HUES64 (cell line): Measurements from ENCODE around the gene KIAA0930.

Experiments
- H3K27ac ChIP-seq: 2 replicates; pipeline ENCODE4 v1.7.0; 2013; ENCODE audit warnings: low read depth, low read length, inconsistent platforms
- H3K27me3 ChIP-seq: 2 replicates; pipeline ENCODE4 v1.6.1; 2013; ENCODE audit warnings: mild to moderate bottlenecking, low read length; ENCODE audit not compliant: insufficient read depth
- H3K36me3 ChIP-seq: 2 replicates; pipeline ENCODE4 v1.6.1; 2013; ENCODE audit warnings: mild to moderate bottlenecking, low read length; ENCODE audit not compliant: insufficient read depth
- H3K4me1 ChIP-seq: 2 replicates; pipeline ENCODE4 v1.6.1; 2013; ENCODE audit warnings: mild to moderate bottlenecking, low read length, moderate library complexity; ENCODE audit not compliant: insufficient read depth
- H3K4me3 ChIP-seq: 2 replicates; pipeline ENCODE4 v1.5.1; 2013; ENCODE audit warnings: mild to moderate bottlenecking, low read length, moderate library complexity
- H3K9ac ChIP-seq: 2 replicates; pipeline ENCODE4 v1.6.1; 2013; ENCODE audit warnings: mild to moderate bottlenecking, low read depth, low read length
- H3K9me3 ChIP-seq: 2 replicates; pipeline ENCODE4 v1.6.1; 2013; ENCODE audit warnings: low read depth, low read length; ENCODE audit not compliant: insufficient read depth
- WGBS: fragments of 150-250, 120-280 bp; methylation state at CpG from one replicate; pipeline ENCODE4 v1.1.7; 2013; ENCODE audit warnings: missing lambda C conversion rate; 5-methylcytosine and 5-hydroxymethylcytosine counted together

KIAA0930 gene

DNA sequence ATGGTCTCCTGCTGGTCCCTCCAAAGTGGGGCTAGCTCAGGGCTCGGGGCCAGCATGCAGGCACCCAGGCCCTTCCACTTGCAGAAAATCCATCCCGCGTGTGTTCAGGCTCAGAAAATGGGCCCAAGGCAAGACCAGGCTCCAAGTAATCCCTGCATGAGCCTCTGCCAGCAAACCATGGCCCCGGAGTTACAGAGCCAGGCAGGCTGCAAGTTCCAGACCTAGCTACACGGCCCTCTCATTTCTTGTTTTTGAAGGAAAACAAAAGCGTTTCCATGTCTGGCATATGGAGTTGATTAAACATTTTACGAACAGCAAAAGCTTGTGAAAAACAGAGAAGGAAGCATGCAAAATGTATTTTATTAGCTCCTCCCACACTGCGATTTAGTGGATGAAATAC lies 29.7 kb downstream of the KIAA0930 start:
- Histone ChIP-seq H3K9ac (no peak overlapping the region), H3K36me3 (no peaks in the 10 kb centered on the region), H3K4me1 (peaks cover 10% of the 10 kb centered on the region; the same call in 1 of the 2 replicates), H3K27me3 (no peaks in the 10 kb centered on the region), H3K9me3 (no peaks in the 10 kb centered on the region), H3K4me3 (no peak overlapping the region), H3K27ac (no peak overlapping the region)
- WGBS, result 95% methylated on average over 8 of the region's 8 CpGs

DNA sequence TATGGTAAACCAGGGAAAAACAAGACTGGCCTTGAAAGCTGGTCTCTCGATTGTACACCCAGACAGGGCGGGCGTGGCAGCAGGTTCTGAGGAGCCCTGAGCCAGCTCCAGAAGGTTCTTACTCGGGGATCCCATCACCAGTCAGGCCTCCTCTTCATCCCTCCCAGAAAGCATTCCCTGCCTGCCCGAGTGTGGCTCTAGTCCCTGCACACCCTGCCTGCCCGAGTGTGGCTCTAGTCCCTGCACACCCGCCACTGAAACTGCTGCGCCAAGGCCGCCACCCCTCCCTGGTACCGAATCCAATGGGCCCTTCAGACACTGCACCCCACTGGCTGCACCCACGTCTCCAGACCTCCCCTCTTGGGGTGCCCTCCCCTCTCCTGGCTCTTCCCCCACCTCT lies 30.1 kb downstream of the KIAA0930 start:
- H3K36me3 ChIP-seq, result no peaks in the 10 kb centered on the region
- no peak overlapping the region for H3K4me3 ChIP-seq
- WGBS, result 91% methylated on average over 11 of the region's 11 CpGs

DNA sequence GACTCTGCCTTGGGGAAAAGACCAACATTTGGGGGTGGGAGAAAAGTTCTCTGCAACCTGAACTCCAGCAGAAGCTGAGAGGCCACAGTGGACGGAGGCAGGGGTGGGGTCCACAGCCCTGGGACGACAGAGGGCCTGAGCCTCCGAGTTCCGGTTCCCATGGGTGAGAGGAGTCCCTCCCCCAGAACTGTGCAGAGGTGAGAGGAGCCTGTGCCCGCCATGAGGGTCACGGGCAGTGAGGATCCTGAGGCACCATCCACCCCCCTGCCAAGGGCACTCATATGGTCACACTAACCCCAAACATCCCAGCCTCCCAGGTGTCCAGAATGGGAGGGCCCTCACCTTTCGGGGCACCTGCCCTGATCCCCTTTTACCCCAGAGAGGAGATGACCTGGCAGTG lies 30.5 kb downstream of the KIAA0930 start:
- H3K27me3 ChIP-seq, result no peaks in the 10 kb centered on the region
- no peak overlapping the region for H3K27ac ChIP-seq
- H3K4me1 ChIP-seq, result peaks cover 10% of the 10 kb centered on the region; the same call in 1 of the 2 replicates
- no peak overlapping the region for H3K4me3 ChIP-seq
- WGBS, result 92% methylated on average over 7 of the region's 7 CpGs
- 0 out of 2 replicates have a peak, but pooled peaks cover 3% of the 10 kb centered on the region for H3K36me3 ChIP-seq
- H3K9me3 ChIP-seq, result no peaks in the 10 kb centered on the region
- H3K9ac ChIP-seq, result no peak overlapping the region

More for the DNA sequence above, 30.1 kb downstream of the KIAA0930 start:
- Histone ChIP-seq H3K9me3 (no peaks in the 10 kb centered on the region), H3K27ac (no peak overlapping the region), H3K27me3 (no peaks in the 10 kb centered on the region), H3K4me1 (peaks cover 10% of the 10 kb centered on the region; the same call in 1 of the 2 replicates), H3K9ac (no peak overlapping the region)

DNA sequence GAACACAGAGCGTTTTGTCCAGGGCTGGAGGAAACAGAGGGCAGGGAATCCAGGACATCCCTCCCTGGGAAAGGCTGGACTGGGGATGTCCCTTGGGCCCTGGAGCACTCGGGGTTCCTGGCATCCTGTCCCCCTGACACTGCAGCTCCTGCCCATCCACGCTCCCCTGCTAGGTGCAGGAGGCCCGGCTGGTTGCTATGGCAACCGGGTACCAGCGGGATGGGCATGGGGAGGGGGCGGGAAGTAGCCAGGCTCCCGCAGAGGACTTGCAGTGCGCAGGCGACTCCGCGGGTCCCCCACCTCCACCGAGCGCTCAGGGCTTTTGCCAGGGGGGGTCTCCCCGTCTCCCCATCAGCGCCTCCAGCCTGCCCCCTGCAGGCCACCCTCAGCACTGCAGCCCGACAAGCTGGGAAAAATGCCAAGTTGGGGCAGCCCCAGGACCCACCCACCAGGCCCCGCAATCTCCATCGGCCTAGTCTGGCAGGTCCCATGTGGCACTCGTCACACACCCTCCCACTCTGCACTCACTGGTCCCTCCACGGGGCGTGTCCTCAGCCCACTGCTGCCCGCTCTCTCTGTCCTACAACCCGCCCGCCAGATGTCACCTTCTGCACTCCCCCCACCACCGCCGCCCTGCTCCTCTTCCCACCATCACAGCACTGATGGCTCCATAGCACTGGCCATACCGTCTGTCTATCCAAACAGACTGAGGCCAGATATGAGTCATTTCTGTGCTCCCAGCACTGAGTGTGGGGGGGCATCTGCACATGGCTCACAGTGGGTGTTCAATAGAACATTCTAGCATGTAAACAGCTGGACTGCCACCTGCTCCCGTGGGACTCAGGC lies 31.5 kb downstream of the KIAA0930 start:
- no peaks in the 10 kb centered on the region for H3K27me3 ChIP-seq
- peaks cover 10% of the 10 kb centered on the region; the same call in 1 of the 2 replicates for H3K4me1 ChIP-seq
- no peak overlapping the region for H3K4me3 ChIP-seq
- no peak overlapping the region for H3K9ac ChIP-seq
- H3K36me3 ChIP-seq, result 0 out of 2 replicates have a peak, but pooled peaks cover 3% of the 10 kb centered on the region
- 56% methylated on average over 29 of the region's 29 CpGs for WGBS
- no peak overlapping the region for H3K27ac ChIP-seq
- H3K9me3 ChIP-seq, result no peaks in the 10 kb centered on the region

DNA sequence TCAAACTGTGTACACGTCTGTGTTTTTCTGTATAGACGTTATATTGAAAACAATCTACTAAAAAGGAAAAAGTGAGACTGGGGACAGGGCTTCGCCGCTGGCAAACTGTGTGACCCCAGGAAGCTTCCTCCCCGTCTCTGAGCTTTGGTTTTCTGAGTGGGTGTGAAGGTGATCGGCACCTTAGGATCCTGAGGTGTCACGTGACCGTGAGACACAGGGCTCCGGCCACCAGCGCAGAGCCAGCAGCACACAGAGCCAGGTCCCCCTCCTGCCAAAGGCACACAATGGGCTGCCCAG lies 32.0 kb downstream of the KIAA0930 start:
- 0 out of 2 replicates have a peak, but pooled peaks cover 3% of the 10 kb centered on the region for H3K36me3 ChIP-seq
- peaks cover 10% of the 10 kb centered on the region; the same call in 1 of the 2 replicates for H3K4me1 ChIP-seq
- no peak overlapping the region for H3K9ac ChIP-seq
- H3K4me3 ChIP-seq, result no peak overlapping the region
- H3K9me3 ChIP-seq, result no peaks in the 10 kb centered on the region
- H3K27me3 ChIP-seq, result no peaks in the 10 kb centered on the region
- H3K27ac ChIP-seq, result no peak overlapping the region
- WGBS, result 79% methylated on average over 10 of the region's 10 CpGs

DNA sequence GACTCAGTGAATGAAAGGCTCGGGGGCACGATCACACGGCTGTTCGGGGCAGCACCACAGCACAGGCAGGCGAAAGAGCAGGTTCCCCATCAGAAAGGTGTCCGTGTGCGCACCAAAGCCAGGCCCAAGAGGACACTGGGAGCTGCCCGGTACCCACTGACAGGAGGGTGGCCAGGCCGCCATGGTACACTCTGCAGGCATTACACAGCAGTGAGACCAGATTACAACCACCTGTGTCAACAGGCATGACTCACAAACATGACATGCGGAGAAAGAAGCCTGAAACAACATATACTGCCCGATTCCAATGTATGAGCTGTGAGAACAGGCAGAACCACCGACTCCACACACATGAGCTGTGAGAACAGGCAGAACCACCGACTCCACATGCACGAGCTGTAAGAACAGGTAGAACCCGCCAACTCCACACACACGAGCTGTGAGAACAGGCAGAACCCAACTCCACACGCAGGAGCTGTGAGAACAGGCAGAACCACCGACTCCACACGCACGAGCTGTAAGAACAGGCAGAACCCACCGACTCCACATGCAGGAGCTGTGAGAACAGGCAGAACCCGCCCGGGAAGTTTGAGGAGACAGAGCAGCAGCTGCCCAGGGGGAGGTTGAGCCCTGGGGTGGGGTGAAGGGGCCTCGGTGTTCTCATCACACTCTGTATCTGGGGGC lies 32.6 kb downstream of the KIAA0930 start:
- no peak overlapping the region for H3K4me3 ChIP-seq
- 0 out of 2 replicates have a peak, but pooled peaks cover 3% of the 10 kb centered on the region for H3K36me3 ChIP-seq
- H3K9me3 ChIP-seq, result no peaks in the 10 kb centered on the region
- H3K27ac ChIP-seq, result no peak overlapping the region
- WGBS, result 90% methylated on average over 24 of the region's 24 CpGs
- H3K9ac ChIP-seq, result no peak overlapping the region
- H3K4me1 ChIP-seq, result peaks cover 9% of the 10 kb centered on the region; the same call in 1 of the 2 replicates
- no peaks in the 10 kb centered on the region for H3K27me3 ChIP-seq

DNA sequence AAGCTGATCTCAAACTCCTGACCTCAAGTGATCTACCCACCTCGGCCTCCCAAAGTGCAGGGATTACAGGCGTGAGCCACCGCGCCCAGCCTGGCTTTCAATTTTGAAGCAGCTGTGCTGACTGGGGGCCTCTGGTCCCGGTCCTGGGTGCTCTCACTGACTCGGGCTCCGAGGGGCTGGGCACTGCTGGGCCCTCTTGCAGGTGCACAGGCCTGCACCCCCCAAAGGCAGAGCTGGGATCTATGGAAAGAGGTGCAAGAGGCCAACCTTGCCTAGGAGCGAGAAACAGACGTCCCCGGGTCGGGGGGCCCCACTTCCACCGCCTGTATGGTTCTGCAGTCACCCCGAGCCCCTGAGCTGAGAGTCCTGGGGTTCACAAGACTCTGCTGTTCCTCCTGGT lies 33.2 kb downstream of the KIAA0930 start:
- H3K9ac ChIP-seq, result no peak overlapping the region
- WGBS, result 97% methylated on average over 13 of the region's 13 CpGs
- no peak overlapping the region for H3K4me3 ChIP-seq
- no peaks in the 10 kb centered on the region for H3K9me3 ChIP-seq
- H3K36me3 ChIP-seq, result peaks cover 8% of the 10 kb centered on the region; the same call in 1 of the 2 replicates
- peaks cover 3% of the 10 kb centered on the region; the same call in 1 of the 2 replicates for H3K4me1 ChIP-seq
- H3K27ac ChIP-seq, result no peak overlapping the region
- no peaks in the 10 kb centered on the region for H3K27me3 ChIP-seq

DNA sequence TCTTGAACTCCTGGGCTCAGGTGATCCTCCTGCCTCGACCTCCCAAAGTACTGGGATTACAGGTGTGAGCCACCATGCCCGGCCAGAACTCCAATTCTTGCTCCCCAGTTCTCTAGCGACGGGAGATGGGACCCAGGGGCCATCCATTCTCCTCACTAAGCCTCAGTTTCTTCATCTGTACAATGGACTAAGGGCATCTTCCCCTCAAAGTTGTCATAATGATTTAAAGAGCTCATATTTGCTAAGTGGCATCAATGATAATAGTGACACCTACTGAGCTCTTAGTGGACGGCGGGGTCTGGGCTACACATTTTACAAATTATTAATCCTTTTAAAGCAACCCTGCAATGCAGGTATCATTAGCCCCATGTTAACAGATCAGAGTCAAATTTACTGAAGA lies 34.5 kb downstream of the KIAA0930 start:
- no peak overlapping the region for H3K4me3 ChIP-seq
- H3K4me1 ChIP-seq, result no peaks in the 10 kb centered on the region
- WGBS, result 93% methylated on average over 6 of the region's 6 CpGs
- peaks cover 12% of the 10 kb centered on the region; the same call in 1 of the 2 replicates for H3K36me3 ChIP-seq
- H3K9ac ChIP-seq, result no peak overlapping the region
- no peak overlapping the region for H3K27ac ChIP-seq
- no peaks in the 10 kb centered on the region for H3K9me3 ChIP-seq
- H3K27me3 ChIP-seq, result no peaks in the 10 kb centered on the region

DNA sequence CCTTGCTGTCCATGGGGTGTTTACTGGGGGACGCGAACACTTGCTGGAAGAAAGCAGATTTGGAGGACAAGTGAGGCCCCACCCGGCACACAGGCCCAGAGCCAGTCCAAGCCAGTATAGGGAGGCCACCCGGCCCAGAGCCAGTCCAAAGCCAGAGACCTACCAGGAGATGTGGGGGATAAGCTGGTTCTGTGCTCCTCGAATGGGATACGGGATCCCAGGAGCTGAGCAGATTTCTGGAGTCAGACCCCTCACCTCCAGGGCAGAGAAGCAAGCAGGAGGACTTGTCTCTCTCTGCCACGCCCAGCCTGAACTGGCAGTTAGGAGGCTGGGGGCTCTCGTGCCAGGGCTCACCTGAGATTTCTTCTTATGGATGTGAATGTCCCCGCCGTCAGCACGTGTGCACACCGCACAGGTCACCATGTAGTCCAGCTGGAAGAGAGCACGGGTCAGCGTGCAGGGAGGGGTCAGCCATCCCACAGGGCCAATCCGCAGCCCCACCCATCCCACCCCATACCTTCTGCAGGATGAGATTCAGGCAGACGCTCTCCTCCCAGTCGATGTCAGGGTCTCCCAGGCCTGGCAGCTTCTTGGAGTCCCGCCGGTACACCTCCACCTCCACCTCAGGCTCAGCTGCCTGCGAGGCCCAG lies 35.3 kb downstream of the KIAA0930 start:
- 93% methylated on average over 20 of the region's 20 CpGs for WGBS
- Histone ChIP-seq H3K36me3 (peaks cover 12% of the 10 kb centered on the region; the same call in 1 of the 2 replicates), H3K4me3 (no peak overlapping the region), H3K4me1 (no peaks in the 10 kb centered on the region), H3K9ac (no peak overlapping the region), H3K27ac (no peak overlapping the region), H3K9me3 (no peaks in the 10 kb centered on the region), H3K27me3 (no peaks in the 10 kb centered on the region)

DNA sequence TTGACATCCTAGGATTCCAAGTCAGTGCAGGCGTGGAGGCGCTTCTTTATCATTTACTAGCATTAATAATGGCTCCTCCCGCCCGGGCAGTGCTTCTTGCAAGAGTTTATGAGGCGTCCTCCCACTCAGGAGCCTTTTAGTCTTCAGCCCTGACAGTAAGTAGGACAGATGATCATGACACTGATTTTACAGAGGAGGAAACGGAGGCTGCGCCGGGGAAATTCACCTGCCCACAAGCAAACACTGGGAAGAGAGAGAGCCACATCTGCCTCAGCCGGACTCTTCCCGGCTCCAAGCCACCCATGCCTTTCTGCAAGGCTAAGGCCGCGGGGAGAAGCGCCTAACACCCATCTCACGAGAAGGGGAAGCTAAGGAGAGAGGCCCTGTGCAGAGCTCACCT lies 35.9 kb downstream of the KIAA0930 start:
- Histone ChIP-seq H3K9me3 (no peaks in the 10 kb centered on the region), H3K4me1 (no peaks in the 10 kb centered on the region), H3K9ac (no peak overlapping the region), H3K4me3 (no peak overlapping the region), H3K36me3 (peaks cover 13% of the 10 kb centered on the region; the same call in 1 of the 2 replicates), H3K27me3 (no peaks in the 10 kb centered on the region), H3K27ac (no peak overlapping the region)
- WGBS, result 92% methylated on average over 14 of the region's 14 CpGs

DNA sequence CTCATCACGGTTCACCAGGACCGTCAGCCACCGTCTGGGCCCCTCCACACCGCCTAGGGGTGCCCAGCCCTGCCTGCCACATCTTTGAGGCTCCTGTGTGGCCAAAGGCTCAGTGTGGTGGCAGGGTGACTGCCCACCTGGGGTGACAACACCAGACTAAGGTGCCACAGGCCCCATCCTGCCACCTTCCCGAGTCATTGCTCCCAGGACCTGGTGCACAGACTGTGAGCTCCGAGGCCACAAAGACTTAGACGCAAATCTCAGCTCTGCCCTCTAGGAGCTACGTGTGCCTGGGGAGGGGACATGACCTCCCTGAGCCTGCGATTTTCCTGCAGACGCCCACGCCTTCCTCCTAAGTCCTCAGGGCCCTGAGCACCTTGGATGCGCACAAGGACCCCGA lies 36.5 kb downstream of the KIAA0930 start:
- Histone ChIP-seq H3K27me3 (no peaks in the 10 kb centered on the region), H3K4me1 (no peaks in the 10 kb centered on the region), H3K27ac (no peak overlapping the region), H3K4me3 (no peak overlapping the region), H3K36me3 (peaks cover 17% of the 10 kb centered on the region; the same call in 1 of the 2 replicates), H3K9ac (no peak overlapping the region), H3K9me3 (no peaks in the 10 kb centered on the region)
- 84% methylated on average over 13 of the region's 13 CpGs for WGBS
